CD4-positive, alpha-beta T cell treated with Interleukin-10 for 1 hour (primary cell): ENCODE data around the gene ADGRA1.

ENCODE experiments used
- DNase-seq: peaks from one replicate; pipeline ENCODE4 v3.0.0-alpha.2; 2020

Gene ADGRA1

DNA sequence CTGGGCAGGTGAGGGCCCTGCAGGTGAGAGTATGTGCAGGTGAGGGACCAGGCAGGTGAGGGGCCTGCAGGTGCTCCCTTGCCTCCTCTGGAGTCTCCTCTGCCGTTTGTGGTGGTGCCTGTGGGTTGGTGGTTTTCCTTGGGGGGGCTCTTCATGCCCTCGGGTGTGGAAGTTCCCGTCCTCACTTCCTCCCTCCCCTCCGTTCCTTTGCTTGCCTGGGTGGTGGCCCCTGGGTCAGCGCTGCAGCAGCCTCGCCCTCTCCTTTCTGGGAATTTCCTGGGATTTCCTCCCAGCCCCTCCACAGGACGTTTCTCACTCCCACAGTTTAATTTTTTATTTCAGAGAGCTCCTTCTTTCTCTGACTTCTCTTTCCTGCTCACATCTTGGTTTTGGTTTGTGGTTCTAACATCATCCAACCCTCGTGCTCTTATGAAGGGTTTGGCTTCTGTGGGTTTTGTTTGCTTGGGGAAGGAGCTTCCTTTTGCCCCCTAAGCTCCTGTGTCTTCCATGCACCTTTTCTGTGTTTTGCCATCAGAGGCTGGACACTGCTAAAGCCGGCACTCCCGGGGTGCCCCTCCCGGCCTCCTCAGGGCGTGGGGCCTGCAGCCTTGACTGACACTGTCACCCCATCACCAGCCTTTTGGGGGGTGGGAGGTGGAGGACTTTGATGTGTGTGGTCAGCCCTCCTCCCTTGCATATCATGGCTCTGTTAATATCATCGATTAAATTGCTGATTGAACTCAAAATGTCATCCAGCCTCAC lies 29.2 kb upstream of the ADGRA1 start:
- DNase-seq: no peak

DNA sequence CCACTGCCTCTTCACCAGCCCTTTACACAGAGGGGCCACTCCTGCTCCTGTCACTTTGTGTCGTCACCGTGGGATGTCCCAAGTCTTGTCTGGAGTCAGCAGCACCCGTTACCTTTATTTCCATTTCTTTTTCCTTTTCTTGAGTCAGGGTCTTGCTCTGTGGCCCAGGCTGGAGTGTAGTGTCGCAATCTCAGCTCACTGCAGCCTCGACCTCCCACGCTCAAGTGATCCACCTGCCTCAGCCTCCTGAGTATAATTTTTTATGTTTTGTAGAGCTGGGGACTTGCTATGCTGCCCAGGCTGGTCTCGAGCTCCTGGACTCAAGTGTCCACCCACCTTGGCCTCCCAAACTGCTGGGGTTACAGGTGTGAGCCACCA lies 28.6 kb upstream of the ADGRA1 start:
- DNase-seq: no peak

DNA sequence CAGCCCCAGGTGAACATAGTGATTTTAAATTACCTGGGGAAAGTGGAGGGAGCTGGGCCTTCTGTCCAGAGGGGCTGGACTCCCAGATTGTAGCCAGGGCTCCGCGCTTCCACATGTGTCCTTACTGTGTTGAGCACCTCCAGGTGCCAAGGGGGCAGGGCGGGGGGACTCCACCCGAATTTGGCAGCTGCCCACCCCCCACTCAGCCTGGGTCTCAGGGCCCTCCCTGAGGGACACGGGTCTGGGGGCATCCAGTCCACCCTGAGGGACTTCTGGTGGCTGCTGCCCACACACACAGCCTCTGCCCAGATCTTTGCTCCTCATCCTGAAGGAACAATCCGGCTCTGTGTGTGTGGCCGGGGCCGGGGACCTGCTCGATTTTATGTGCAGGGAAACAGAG lies 28.2 kb upstream of the ADGRA1 start:
- DNase-seq: no peak

DNA sequence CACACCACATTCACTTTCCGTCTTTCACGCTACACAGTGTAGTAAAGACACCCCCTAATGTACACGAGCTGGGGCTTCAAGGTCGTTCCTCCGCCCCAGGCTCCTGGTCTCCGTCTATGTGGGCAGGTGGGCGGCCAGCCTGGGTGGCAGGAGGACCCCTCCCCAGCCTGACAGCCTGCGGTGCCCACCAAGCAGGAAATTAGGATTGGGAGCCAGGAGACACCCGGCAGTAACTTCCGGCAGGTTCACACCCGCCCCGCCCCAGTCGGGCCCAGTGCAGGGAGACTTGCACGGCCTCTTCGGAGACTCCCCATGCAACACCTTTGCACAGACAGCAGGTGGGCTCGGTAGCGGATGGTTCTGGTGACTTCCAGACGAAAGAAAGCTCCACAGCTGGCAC lies 27.7 kb upstream of the ADGRA1 start:
- DNase-seq: no peak

DNA sequence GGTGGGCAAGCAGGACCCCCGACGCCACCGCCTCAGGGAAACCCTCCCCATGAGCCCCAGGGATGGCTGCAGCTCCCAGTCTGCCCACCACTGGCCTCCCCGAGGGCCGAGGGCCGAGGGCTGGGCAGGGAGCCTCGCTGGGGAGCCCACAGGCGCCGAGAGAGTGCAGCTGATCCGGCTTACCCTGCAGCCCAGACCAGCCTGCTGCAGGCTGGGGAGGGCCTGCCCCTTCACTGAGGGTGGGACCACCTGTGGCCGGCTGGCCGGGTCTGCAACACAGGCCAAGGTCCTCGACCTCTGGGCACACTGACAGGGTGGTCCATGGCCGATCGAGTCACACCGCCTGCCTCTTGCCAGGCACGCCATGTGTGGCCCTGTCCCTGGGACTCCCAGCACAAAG lies 27.3 kb upstream of the ADGRA1 start:
- DNase-seq: no peak

DNA sequence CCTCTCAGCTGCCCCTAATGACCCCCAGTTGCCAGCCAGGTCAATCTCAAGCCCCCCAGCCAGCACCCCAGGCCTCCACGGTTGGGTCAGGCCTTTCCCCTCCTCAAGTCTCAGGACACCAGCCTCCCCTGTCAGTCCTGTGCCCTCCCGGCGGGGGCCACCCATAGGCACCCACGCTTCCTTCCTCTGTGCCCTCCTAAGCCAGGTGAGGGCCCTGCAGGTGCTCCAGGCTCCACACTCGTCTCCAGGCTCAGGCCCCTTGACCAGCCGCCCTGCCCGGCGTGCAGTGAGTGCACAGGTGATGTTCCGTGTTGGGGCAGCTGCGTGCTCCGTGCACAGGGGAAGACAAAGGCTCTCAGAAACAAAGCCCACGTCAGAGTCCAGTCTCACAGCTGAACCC lies 26.8 kb upstream of the ADGRA1 start:
- DNase-seq: no peak

DNA sequence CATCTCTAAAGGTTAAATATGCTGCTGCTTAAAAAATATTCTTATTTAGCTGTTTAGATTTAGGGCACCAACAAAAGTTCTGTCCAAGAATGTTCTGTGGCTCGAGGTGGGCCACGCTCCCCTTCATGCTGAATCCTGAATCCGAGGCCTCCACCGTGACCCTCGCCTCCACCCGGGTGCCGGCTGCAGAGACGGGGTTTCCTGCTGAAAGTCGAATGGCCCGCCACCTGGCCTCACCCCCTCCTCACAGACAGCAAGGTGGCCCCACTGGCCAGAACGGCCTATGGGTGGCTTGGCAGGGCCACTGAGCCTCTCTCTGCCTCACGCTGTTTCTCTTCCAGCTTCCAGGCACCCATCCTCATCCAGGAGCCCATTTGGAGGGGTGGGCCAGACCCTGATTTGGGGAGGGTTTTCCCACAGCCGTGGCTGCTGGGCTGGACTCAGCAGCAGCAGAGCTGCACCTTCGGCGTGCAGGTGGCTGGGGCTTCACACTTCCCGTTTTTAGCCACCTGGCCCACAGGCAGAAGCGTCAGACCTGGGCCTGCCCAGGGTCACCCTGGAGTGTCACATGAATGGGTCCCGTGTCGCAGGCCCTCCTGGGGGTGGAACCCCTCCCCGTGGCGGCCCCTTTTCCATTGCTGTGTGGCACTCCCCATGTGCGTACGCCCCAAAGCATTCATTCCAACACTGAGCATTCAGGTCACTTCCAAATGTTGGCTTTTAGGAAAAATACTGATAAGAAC lies 26.3 kb upstream of the ADGRA1 start:
- no peak for DNase-seq

DNA sequence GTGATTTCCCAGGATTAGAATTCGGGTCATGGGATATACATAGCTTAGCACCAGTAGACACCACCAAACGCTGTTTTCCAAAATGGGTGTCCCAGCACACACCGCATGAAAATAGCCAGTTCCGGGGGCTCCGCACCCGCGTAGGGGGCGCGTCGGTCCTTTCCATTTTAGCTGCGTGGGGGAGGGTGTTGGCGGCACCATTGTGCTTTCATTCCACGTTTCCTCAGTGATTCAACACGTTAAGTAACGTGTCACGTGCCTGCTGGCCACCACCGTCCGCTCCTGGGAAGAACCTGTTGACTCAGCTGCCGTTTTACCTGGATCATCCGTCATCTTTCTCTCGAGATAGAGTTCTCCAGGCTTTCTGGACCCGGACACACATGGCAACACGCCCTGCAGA lies 25.6 kb upstream of the ADGRA1 start:
- no peak for DNase-seq

DNA sequence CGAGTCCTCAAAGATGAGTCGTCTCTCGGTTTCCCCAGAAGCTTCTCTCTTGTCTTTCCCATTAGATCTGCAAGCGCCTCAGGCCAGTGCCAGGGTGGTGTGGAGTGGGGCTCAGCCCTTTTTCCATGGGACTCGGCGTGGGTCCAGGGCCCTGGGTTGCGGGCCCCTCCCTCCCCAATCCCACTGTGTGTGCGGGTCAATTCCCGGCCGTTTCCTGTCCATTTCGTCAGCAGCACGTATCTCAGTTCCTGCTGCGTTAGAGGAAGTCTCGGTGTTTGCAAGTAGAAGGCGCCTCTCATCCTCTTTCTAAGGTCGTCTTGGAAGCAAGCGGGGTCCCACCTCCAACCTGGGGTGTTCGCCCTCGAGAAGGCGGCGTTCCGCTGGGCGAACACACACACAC lies 25.1 kb upstream of the ADGRA1 start:
- no peak for DNase-seq

DNA sequence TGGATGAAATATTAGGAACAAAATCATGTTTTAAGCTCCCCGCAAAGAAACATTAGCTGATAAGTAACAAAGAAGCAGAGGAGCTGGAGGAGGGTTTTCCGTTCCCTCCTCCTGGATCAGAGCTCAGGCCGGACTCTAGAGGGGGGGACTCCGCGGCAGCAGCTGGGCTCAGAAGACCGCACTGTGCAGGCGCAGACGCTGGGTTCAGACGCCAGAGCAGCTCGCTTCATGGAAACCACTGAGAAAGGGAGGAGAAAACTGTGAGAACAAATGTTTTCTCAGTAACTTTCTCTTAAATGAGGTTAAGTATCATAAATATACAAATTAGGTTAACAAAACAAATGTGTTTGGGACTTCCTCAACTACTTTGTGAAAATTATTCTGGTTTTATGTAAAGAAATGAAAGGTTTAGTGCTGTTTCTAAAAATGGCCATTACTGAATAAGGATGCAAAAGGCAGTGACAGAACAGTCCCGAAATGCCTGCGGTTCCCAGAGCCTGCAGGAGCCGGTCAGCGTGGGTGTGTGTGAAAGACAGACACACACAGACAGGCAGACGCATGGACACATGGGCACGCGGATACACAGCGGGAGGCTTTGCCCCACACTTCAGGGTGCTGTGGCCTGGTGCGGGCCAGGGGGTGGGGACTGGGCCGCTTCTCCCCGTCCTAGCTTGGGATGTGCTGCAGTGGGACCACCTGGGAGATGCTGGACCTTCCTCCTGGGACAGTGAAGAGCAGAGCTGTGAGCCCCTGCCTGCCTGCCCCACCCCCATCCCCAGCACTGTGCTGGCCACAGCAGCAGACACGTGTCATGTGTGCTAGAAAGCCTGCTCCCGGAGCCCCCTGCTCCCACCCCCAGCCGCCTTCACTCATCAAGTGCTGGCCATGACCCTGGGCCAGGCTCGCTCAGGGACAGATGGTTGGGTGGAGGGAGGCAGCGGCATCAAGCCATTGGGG lies 20.3 kb upstream of the ADGRA1 start:
- DNase-seq: no peak

DNA sequence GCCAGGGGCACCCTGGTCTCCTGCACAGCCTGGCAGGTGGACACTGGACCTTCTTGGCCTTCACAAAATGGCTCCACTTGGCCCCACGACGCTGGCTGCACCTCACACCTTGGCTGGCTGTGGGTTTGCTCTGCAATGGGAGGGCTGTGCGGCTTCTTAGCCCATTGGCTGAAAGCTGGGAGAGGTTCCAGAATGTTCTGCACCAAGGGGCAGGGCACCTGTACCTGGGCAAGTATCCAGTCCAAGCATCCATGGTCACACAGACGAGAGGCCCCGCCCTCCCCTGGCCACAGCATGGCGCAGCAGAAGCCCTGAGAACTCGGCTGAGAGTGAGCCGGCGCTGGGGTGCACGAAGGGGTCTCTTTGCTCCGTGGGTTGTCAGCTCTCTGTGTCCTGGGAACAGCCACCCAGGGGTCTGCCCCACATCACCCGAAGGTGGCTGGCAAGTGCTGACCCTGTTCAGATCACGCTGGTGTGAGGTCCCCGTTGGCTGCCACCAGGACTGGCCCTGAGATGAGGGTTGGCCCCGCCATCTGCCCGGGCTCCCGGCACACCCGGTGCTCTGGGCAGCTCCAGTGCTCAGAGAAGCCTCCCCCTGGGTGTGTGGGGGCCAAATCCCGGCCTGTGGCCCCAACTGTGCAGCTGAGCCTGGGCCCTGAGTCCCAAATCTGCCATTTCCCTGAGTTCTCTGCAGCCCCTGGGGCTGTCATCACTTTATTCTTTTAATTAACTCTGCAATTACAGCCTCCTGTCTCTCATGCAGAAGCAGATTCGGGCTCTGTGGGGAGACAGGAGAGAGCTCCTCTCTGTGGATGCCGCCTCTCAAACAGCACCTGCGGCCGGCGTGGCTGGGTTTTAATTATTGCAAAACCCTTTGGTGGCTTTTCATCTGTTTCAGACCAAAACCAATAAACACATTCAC lies 19.4 kb upstream of the ADGRA1 start:
- DNase-seq: no peak

DNA sequence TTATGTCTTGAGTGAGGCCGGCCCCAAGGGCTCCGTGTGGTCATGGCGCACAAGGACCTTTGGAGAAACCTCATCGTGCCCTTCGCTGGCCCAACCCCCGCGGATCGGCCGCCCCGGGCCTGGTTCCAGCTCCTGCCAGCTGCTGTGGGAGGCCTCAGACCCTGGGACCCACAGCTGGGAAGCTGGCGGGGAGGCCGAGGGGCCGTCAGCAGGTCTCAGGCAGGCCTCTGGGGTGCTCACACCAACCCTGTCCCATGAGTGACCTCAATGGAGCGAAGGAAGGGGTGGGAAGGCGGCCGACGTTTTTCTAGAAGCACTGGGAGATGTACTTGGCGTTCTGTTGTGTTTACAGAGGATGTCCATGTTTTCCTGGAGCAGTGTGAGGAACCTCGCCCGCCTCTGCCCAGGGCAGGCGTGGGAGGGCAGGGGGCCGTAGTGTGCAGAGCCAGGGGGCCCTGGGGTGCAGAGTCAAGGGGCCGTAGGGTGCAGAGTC lies 18.6 kb upstream of the ADGRA1 start:
- DNase-seq: no peak

DNA sequence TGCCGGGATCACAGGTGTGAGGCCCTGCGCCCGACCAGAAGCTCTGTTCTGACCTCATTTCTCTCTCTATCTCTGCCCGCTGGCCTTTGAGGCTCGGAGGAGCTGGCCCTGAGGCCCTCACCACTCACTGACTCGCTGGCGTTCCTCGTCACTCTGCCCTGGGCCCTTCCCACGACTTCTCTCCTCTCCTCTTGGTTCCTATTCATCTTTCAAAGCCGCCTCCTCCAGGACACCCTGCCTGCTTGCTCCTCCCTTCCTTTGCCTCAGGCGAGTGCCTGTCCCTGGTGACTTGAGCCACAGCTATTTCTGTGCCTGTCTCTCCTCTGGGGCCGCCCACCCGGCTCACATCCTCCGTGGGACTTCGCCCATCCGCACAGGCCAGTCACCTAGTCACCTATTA lies 17.3 kb upstream of the ADGRA1 start:
- DNase-seq: no peak

DNA sequence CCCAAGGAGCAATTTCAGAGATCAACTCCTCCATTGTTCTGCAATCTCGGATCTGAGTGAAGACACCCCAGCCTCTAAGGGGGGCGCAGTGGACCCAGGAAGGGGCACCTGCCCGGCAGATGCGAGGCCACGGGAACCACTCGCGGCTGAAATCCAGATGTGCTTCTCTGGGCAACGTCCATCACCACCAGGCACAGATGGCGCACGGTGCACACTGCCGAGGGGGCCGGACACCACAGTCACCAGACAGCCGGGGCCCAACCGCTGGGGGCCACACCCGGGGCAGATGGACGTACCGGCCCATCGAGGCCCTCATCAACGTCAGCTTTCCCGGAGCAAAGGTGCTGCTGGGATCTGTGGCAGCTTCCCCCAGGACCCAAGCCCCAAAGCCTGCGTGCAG lies 16.9 kb upstream of the ADGRA1 start:
- DNase-seq: no peak

DNA sequence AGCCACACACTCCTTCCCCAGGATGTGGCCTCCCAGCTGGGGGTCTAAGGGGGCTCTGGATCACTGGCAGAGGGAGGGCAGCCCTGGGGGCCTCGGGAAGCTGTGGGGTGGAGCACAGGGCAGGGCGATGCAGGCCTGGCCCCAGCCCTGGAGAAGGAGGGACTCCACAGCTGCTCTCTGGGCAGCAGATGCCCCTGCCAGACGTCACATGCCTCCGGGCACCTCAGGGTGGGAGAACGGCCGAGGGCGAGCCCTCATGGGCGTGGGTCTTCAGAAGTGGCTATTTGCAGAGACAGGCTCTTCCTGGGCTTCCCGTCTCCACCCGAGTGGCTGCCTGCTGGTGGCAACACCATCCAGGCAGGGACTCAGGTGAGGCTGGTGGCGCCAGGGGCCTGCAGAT lies 16.0 kb upstream of the ADGRA1 start:
- no peak for DNase-seq

DNA sequence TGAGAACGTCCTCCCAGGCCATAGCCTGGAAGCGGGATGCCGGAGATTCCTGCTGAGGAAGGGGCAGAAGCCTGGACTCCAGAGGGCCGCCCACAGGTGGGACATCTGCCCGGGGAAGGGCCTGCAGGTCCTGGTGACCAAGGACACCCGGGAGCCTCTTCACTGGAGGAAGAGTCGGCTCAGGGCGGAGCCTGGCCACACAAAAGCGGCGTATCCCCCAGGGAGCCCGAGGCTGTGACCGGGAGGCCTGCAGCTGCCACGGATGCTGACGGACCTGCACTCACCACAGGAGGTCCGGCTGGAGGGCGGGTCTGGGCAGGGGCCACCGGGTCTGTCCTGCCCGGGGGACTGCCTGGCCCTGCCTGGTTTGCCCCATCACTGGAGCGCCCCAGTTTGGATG lies 15.5 kb upstream of the ADGRA1 start:
- DNase-seq: no peak

DNA sequence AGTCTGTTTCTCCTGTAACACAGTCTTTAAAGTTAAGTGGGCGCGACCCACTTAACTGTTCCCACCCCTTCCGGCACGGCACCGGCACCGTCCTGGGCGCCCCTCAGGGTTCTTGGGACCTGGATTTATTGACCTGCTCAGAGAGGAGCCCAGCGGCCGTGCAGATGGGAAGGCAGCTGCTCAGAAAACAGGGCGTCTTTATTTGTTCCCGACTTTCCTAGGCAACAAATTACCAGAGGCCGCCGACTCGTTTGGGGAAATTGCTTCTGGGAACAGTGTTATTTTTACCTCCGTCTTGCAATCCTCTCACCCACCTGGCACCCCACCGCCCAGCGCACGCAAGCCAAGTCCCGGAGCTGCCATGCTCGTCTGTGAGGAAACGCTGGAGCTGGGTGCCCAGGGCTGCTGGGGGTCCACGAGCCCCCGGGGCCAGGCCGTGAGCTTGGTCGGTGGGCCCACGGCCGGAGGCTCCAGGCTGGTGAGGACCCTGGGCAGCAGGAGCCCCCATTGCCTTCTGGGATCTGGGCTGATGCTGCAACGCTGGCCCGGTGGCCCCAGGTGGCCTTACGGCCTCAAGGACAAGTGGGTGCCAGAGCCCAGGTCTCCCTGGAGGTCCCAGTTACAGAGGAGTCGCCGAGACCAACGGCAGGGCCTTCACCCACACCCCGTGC lies 14.9 kb upstream of the ADGRA1 start:
- no peak for DNase-seq

DNA sequence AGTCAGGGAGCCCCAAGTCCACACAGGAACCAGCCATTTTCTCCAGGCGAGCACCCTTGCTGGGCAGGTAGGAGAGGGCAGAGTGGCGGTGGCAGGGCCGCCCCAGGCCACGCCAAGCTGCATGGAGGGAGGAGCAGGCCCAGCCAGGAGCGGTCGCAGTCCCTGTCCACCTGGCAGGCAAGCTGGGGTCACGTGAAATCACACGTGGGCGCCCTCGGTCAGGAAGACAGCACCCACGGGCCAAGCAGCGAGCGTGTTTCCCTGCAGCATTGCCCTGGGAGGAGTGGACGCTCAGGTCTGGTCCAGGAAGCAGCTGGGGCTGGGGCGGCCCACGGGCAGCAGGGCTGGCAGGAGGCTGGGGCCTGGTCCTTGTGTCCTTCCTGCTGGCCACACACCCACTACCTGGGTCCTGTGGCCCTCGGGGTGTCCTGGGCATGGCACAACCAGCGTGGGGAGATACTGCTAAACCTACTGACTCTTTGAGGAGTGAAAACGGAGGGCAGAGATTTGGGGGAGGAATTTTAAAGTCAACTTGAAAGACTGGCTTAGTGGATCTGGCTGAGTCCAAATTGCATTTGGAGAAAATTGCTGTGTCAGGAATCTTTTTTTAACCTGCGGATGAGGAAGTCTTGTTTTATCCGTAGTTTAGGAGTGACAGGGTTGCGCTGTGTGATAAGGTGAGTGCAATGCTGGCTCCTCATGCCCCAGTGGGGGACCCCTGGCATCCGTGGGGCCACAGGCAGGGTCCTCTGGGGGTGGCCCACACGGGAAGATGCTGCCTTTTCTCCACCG lies 12.2 kb upstream of the ADGRA1 start:
- DNase-seq: no peak

DNA sequence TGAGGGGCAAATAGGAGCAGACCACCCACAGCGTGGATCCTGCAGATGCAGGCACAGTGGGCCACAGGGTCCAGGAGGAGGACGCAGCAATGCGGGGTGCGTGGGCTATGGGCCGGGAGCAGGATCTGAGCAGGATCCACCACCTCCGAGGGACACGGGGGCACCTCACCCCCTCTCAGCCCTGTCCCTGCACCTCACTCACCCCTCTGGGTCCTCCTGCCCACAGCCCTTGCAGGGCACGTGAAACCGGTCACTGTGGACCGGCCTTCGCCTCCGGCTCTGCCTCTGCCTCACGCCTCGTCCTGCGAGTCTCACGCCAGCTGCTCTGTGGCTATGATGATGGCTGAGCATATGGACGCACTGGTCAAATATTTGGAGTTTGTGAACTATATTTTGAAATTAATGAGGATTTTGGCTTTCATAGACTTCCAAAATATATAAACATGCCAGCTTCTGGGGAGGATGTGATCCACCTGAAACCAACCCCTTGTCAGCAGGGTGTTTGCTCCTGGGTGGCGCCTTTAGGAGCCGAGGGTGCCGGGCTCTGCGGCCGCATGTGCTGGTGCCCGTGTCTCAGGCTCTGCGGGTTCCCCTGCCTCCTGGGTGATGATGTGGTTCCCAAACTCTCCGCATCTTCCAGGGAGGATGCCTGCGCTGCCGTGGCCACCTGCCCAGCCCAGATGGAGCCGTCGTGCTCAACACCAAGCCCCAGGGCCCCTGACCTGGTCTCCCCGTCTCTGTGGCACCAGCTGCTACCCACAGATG lies 11.3 kb upstream of the ADGRA1 start:
- no peak for DNase-seq
